PC-9 (cell line): ENCODE results near the gene KCNH6.

Experiments used
- EZH2 ChIP-seq: fragments of 200-600 bp; sonication (generic); IDR thresholded peaks from 2 replicates; pipeline ENCODE4 v1.8.0; 2017; ENCODE audit warnings: antibody characterized with exemption, low read depth
- TF ChIP-seq, protein P1 (sequence below): fragments of 200-600 bp; sonication (generic); conservative IDR thresholded peaks from 2 replicates; pipeline ENCODE4 v1.6.1; 2017; ENCODE audit warnings: mixed run types, antibody characterized with exemption, mild to moderate bottlenecking, moderate library complexity

DNA sequence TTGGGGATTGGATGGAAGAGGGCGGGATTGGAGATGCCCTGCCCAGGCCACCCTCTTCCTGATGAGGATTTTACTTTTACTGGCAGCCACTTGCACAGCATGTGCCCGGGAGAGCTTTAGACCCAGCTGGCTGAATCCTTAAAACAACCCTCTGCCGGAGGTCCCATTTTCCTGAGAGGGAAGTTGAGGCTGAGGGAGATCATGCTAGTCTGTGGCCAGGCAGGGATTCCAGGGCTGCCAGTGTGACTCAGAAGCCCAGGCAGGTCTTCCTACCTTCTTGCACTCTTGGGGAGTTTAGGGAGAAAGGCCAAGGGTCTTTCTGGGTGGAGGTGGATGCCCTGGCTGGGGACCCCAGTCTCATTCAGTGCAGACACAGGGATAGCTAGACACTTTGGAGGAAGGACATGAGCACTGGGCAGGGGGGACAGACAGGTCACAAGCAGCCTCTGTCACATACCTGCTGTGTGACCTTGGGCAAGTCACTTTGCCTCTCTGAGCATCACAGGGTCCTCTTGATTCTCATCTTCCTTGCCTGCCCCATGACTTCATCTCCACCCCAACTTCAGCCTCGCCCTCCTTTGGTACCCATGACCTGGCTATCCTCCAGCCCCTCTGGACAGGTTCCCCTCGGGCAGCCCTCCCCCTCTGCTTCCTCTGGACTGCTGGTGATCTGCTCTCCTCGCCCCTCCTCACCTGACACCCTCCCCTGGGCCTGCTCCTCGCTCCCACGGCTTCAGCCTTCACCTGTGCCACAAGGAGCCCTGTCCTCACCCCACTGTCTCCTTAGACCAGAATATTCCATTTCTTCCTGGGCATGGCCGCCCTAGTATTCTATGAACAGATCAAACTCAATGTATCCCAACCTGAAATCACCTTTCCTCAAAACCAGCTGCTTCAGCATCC lies 15.8 kb downstream of the KCNH6 start:
- TF ChIP-seq, protein P1, sequence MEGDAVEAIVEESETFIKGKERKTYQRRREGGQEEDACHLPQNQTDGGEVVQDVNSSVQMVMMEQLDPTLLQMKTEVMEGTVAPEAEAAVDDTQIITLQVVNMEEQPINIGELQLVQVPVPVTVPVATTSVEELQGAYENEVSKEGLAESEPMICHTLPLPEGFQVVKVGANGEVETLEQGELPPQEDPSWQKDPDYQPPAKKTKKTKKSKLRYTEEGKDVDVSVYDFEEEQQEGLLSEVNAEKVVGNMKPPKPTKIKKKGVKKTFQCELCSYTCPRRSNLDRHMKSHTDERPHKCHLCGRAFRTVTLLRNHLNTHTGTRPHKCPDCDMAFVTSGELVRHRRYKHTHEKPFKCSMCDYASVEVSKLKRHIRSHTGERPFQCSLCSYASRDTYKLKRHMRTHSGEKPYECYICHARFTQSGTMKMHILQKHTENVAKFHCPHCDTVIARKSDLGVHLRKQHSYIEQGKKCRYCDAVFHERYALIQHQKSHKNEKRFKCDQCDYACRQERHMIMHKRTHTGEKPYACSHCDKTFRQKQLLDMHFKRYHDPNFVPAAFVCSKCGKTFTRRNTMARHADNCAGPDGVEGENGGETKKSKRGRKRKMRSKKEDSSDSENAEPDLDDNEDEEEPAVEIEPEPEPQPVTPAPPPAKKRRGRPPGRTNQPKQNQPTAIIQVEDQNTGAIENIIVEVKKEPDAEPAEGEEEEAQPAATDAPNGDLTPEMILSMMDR, result no peak
- no peak for TF ChIP-seq EZH2
